Body of pancreas (tissue), 4 donors: ENCODE results near the gene SPATA31C2. TPM values are rescaled to one million over a fixed set of nuclear protein-coding genes. Genes with fewer than 3 reads are reported as not detected.

ENCODE experiments used
- ATAC-seq: fragments of 150-250 bp; one replicate; pipeline ENCODE4 v1.9.1; 2016
- DNase-seq, 4 donors: peaks; one replicate each; pipeline ENCODE4 v3.0.0-alpha.2; 2019
- H3K27ac ChIP-seq, 4 donors: fragments of 200-600 bp; sonication (generic); 1 replicate in 3 of 4; 2 replicates in 1 of 4; pipeline versions ENCODE4 v1.5.1 to v1.6.1; 2016 to 2019; ENCODE audit warnings: mild to moderate bottlenecking in 1 of 4, mixed read lengths in 1 of 4, moderate library complexity in 1 of 4
- H3K27me3 ChIP-seq, 2 donors: fragments of 200-600 bp; sonication (generic); one replicate each; pipeline ENCODE4 v1.6.0; 2016; ENCODE audit warnings: mild to moderate bottlenecking in 1 of 2
- H3K36me3 ChIP-seq, 2 donors: fragments of 200-600 bp; sonication (generic); replicated peaks in 1 of 2; 2 replicates each; pipeline ENCODE4 v1.5.1; 2016; ENCODE audit warnings: low read depth in 2 of 2; ENCODE audit not compliant: insufficient read depth in 1 of 2
- H3K4me1 ChIP-seq: fragments of 200-600 bp; sonication (generic); one replicate; pipeline ENCODE4 v1.6.0; 2016
- H3K4me3 ChIP-seq, 2 donors: fragments of 200-600 bp; sonication (generic); 1 replicate in 1 of 2; 2 replicates in 1 of 2; pipeline ENCODE4 v1.5.1; 2016 to 2019
- H3K9me3 ChIP-seq, 3 donors: fragments of 200-600 bp; sonication (generic); 1 replicate in 2 of 3; 2 replicates in 1 of 3; pipeline ENCODE4 v1.5.1; 2016
- POLR2A ChIP-seq, 3 donors: fragments of 450-650 bp; IDR thresholded peaks; one replicate each; pipeline ENCODE4 v1.6.1; 2016; ENCODE audit warnings: antibody characterized with exemption in 3 of 3, mild to moderate bottlenecking in 2 of 3
- WGBS, 2 donors: methylation state at CpG; one replicate each; pipeline ENCODE4 v1.1.5; 2017; 5-methylcytosine and 5-hydroxymethylcytosine counted together
- intact Hi-C: fragments of 100-400 bp; cut with DNase I; formaldehyde crosslinking; loops from one replicate; pipeline ENCODE4 v1.15.1; 2023
- total RNA-seq, 2 donors: library from RNA; depleted of rRNA; stranded (reverse); fragments of >200 nt; gene quantifications; one replicate each; pipeline ENCODE4 v1.1.0, GENCODE V29; 2016
- TF ChIP-seq, protein P1 (sequence below), 7 experiments: fragments of 450-650 bp in 4 of 7; fragments of 200-600 bp in 3 of 7; sonication (generic) in 3 of 7; IDR thresholded peaks; one replicate each; pipeline ENCODE4 v1.5.1; 2016 to 2019; ENCODE audit warnings: antibody characterized with exemption in 7 of 7

Gene SPATA31C2
- total RNA-seq, 2 donors from 2014 or later: not detected

DNA sequence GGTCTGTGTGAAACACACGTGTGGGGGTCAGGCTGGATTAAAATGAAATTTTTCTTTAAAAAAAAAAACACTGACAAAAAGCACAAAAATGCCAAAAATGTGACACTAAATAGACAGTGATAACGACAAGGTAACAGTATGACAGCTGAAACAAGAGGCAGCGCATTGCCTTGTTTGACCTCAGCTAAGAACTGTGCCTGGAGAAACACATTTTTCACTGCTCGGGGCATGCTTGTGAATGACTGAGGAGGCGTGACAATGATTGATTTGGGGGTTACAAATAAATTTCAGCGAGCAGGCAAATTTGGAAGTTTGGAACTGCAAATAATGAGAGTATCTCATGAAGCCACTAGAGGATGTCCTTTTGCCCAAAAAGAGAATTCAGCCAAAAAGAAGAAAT is 44.2 kb upstream of the SPATA31C2 start:
- Histone ChIP-seq H3K36me3 (no peaks in the 10 kb centered on the region), H3K27ac (no peak overlapping the region), H3K9me3 (no peaks in the 10 kb centered on the region), H3K4me1 (peaks cover 7% of the 10 kb centered on the region), H3K27me3 (no peaks in the 10 kb centered on the region), H3K4me3 (no peak overlapping the region)
- ATAC-seq (no peak), DNase-seq (no peak)
- TF ChIP-seq POLR2A (IDR thresholded peaks at IDR 0.05): no peak
- intact Hi-C loops: no loop called here
- 19 to 38% methylated on average over 6 of the region's 6 CpGs for WGBS, 2 donors

DNA sequence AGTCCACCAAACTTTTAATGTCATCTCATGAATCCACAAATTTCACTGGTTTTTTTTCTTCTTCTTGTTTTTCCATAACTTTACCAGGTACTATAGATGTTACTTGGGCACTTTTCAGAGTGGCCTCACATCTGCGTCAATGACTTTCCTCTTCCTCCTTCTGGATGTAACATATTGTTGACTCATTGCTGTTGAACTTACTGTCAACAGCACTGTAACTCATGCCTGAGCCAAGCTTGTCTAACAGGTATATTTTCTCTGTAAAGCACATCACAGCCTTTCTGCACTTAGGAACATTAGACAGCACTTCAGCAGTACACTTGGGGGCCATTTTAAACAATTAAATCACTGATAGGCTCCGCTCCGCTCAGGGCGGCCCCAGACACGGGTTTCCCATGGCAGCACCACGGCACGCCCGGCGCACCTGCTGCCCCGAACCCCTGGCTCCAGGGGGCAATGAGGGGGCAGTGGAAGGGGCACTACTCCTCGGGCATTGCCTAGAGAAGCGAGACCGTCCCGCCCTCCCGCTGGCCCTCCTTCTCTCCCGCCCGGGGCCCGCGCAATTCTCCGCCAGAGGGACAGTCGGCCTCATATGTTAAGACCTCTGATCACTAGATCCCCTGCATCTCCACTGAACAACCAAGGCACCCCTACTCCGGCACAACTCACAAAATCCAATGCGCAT is 41.9 kb upstream of the SPATA31C2 start:
- no peak for ATAC-seq
- no peak for DNase-seq
- no peak overlapping the region for H3K4me3 ChIP-seq
- no peaks in the 10 kb centered on the region for H3K9me3 ChIP-seq
- TF ChIP-seq, protein P1, sequence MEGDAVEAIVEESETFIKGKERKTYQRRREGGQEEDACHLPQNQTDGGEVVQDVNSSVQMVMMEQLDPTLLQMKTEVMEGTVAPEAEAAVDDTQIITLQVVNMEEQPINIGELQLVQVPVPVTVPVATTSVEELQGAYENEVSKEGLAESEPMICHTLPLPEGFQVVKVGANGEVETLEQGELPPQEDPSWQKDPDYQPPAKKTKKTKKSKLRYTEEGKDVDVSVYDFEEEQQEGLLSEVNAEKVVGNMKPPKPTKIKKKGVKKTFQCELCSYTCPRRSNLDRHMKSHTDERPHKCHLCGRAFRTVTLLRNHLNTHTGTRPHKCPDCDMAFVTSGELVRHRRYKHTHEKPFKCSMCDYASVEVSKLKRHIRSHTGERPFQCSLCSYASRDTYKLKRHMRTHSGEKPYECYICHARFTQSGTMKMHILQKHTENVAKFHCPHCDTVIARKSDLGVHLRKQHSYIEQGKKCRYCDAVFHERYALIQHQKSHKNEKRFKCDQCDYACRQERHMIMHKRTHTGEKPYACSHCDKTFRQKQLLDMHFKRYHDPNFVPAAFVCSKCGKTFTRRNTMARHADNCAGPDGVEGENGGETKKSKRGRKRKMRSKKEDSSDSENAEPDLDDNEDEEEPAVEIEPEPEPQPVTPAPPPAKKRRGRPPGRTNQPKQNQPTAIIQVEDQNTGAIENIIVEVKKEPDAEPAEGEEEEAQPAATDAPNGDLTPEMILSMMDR (IDR thresholded peaks at IDR 0.05): no peak
- TF ChIP-seq POLR2A (IDR thresholded peaks at IDR 0.05): no peak
- intact Hi-C loops: no loop called here
- no peaks in the 10 kb centered on the region for H3K36me3 ChIP-seq
- no peak overlapping the region for H3K27ac ChIP-seq
- H3K27me3 ChIP-seq: no peaks in the 10 kb centered on the region
- peaks cover 6% of the 10 kb centered on the region for H3K4me1 ChIP-seq
- WGBS, 2 donors: 86 to 91% methylated on average over 17 to 22 of the region's 23 CpGs

GRCh38 chr9:88179062-88179521 is 40.8 kb upstream of the SPATA31C2 start:
- Histone ChIP-seq H3K36me3 (no peaks in the 10 kb centered on the region), H3K9me3 (no peaks in the 10 kb centered on the region), H3K4me1 (no peaks in the 10 kb centered on the region), H3K4me3 (no peak overlapping the region), H3K27me3 (no peaks in the 10 kb centered on the region), H3K27ac (no peak overlapping the region)
- DNase-seq: no peak
- WGBS, 2 donors: 62 to 66% methylated on average over 5 of the region's 5 CpGs
- intact Hi-C loops: no loop called here
- TF ChIP-seq POLR2A (IDR thresholded peaks at IDR 0.05): no peak
- TF ChIP-seq, protein P1 (IDR thresholded peaks at IDR 0.05): no peak
- ATAC-seq: no peak

DNA sequence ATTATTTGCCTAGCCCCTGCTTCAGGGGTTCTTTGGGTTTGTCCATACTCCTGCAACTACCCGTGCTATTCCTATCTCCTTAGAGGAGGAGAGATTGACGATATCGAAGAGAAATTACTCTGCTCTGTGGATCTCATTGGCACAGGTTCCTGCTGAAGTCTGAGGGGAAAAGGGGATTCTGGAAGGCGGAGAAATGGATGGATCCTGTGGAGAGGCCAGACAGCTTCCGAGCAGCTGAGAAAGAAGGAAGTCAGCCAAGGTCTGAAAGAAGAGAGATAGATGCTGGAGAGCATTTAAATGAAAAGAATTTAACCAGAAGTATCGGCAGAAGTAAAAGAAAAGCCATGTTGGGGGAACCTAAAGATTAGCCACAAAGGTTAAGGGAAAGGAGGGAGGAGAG is 40.4 kb upstream of the SPATA31C2 start:
- no peak overlapping the region for H3K4me3 ChIP-seq
- H3K36me3 ChIP-seq: no peaks in the 10 kb centered on the region
- H3K27ac ChIP-seq: no peak overlapping the region
- 78 to 82% methylated on average over 6 of the region's 6 CpGs for WGBS, 2 donors
- ATAC-seq: no peak
- no peaks in the 10 kb centered on the region for H3K4me1 ChIP-seq
- no peak for DNase-seq
- no peak for TF ChIP-seq POLR2A (IDR thresholded peaks at IDR 0.05)
- TF ChIP-seq, protein P1 (IDR thresholded peaks at IDR 0.05): no peak
- H3K9me3 ChIP-seq: no peaks in the 10 kb centered on the region
- no peaks in the 10 kb centered on the region for H3K27me3 ChIP-seq
- intact Hi-C loops: no loop called here

DNA sequence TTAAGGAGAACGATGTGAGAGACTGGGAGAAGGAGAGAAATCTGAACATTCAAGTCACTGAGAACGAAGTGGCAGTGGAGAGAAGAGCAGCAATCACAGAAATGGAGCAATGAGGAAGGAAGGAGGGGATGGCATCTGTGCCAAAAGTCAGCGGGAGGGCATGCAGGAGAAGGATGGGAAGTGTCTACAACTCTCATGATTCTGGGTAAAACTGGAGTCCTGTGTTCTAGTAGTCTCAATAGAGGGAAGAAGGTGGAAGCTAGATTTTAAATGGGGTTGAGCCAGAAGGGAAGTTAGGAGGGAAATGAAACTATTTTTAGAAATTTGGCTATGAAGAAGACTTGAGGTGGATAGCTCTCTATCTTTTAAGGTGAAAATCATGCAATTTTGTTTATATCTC is 39.1 kb upstream of the SPATA31C2 start:
- DNase-seq: no peak
- H3K27ac ChIP-seq: no peak overlapping the region
- no peaks in the 10 kb centered on the region for H3K4me1 ChIP-seq
- no peak overlapping the region for H3K4me3 ChIP-seq
- TF ChIP-seq POLR2A (IDR thresholded peaks at IDR 0.05): no peak
- TF ChIP-seq, protein P1 (IDR thresholded peaks at IDR 0.05): no peak
- ATAC-seq: no peak
- no peaks in the 10 kb centered on the region for H3K9me3 ChIP-seq
- no peaks in the 10 kb centered on the region for H3K27me3 ChIP-seq
- 56 to 79% methylated on average over 3 of the region's 3 CpGs for WGBS, 2 donors
- no peaks in the 10 kb centered on the region for H3K36me3 ChIP-seq
- intact Hi-C loops: no loop called here
